ENCODE results near the gene GUCA1A.

GRCh38 chr6:42123379-42124103 lies 49.6 kb upstream of the GUCA1A start:
- TF ChIP-seq PATZ1 (CRISPR knock-in tag; IDR thresholded peaks at IDR 0.05; ENCODE audit: borderline replicate concordance) (no peak), TSHZ2 (CRISPR knock-in tag; IDR thresholded peaks at IDR 0.05) (no peak), ZFP30 (CRISPR knock-in tag; IDR thresholded peaks at IDR 0.05) (no peak), TOX (CRISPR knock-in tag; IDR thresholded peaks at IDR 0.05; ENCODE audit: borderline replicate concordance) (no peak), ZC3H10 (CRISPR knock-in tag; IDR thresholded peaks at IDR 0.05) (no peak), ZNF565 (CRISPR knock-in tag; conservative IDR thresholded peaks at IDR 0.05; ENCODE audit: low read depth) (no peak), CREB5 (CRISPR knock-in tag; IDR thresholded peaks at IDR 0.05; ENCODE audit: low read depth) (no peak), TCF4 (CRISPR knock-in tag; IDR thresholded peaks at IDR 0.05; ENCODE audit: borderline replicate concordance) (no peak), BACH2 (CRISPR knock-in tag; IDR thresholded peaks at IDR 0.05; ENCODE audit: borderline replicate concordance) (no peak), GLIS3 (CRISPR knock-in tag; IDR thresholded peaks at IDR 0.05) (no peak), RARB (CRISPR knock-in tag; IDR thresholded peaks at IDR 0.05) (no peak), SNAI2 (CRISPR knock-in tag; IDR thresholded peaks at IDR 0.05) (no peak), CSRNP3 (CRISPR knock-in tag; IDR thresholded peaks at IDR 0.05) (no peak), ESRRG (CRISPR knock-in tag; IDR thresholded peaks at IDR 0.05) (no peak)

All from SK-N-SH treated with all-trans-retinoic acid at 6 μM for 48 hours (cell line).